NCI-H2196 (cell line): ENCODE results near the gene CEP85L.

Experiments used
- DNase-seq: peaks from one replicate; lab custom pipeline; 2025; ENCODE audit not compliant: unreplicated experiment; lab: John Stamatoyannopoulos, UW

The CEP85L gene

DNA sequence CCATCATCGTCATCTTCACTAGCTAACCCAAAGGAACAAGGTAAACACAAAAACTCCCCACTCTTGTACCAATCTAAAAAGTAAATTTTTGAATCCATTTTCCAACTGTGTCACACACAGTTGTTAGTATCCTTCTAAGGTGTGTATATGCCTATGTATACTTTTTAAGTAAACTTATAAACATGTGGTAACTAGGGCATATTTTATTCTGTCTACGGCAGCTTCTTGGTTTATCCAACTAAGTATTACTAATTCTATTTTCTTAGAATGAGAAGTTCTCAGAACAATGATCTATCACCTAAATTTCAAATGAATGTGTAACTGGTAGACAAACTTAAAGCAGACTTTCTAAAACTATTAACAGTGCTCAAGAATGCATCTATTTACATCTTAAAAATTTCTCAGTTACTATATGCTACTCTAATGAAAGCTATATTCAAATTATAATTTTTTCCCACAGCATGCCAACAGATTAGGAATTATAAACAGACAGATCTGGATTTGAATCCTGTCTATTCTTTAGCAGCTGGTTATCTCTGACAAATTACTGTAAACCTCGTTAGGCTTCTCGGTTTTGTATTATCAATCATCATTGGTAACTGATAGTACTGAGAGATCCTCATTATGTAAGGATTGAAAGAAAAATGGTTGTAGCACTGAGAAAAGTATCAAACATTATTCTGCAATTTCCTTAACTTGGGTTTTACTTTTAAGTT lies 105.1 kb downstream of the CEP85L start:
- DNase-seq, result no peak

- no peak for DNase-seq
Measured at GRCh38 chr6:118544105-118544504, 107.3 kb downstream of the CEP85L start.

GRCh38 chr6:118542184-118542952 lies 109.0 kb downstream of the CEP85L start:
- no peak for DNase-seq

DNA sequence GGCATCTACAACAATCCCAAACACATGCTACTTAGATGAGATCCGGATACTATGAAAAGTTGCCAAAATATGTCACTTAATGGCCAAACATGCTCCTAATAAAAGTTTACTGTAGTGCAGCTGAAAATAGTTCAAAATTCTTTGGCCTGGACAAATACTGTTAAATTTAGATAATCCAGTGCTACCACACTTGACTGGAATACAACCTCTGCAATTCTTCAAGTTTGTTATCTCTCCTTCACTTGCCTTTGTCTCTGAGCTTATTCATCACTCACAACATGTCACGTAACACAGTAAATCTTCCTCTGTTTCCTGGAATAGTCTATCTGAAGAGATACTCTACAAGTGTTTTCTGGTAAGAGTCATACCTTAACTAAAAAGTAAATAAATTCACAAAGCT lies 113.8 kb downstream of the CEP85L start:
- DNase-seq, result no peak

- no peak for DNase-seq
Measured at GRCh38 chr6:118536478-118536877, 114.9 kb downstream of the CEP85L start.

- DNase-seq, result no peak
Measured at GRCh38 chr6:118535176-118535844, 116.1 kb downstream of the CEP85L start.

DNA sequence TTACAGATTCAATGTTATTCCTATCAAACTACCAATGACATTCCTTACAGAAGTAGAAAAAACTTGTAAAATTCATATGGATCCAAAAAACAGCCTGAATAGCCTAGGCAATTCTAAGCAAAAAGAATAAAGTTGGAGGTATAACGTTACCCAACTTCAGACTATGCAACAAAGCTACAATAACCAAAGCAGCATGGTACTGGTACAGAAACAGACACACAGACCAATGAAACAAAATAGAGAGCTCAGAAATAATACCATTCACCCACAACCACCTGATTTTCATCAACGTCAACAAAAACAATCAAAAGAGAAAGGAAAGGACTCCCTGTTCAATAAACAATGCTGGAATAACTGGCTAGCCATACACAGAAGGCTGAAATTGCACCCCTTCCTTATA lies 120.4 kb downstream of the CEP85L start:
- DNase-seq, result no peak

DNA sequence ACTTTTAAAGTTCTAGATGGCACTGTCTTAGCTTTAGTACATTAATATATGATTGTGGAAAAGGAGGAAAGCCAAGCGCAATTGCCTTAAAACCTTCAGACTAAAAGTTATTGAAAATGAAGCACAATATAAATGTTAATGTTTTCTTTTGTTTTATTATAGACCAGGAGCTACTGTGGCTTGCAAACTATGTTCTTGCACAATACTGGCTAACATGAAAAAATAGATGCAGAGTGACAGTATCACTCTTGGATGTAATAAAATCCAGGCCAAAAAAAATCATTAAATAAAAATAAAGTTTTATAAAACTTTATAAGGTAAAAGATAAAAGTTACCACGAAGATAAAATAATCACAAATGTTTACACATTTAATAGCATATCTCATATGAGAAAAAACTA lies 121.6 kb downstream of the CEP85L start:
- no peak for DNase-seq

GRCh38 chr6:118528129-118528528 lies 123.3 kb downstream of the CEP85L start:
- no peak for DNase-seq

- DNase-seq, result no peak
Measured at GRCh38 chr6:118525913-118526780, 125.2 kb downstream of the CEP85L start.

DNA sequence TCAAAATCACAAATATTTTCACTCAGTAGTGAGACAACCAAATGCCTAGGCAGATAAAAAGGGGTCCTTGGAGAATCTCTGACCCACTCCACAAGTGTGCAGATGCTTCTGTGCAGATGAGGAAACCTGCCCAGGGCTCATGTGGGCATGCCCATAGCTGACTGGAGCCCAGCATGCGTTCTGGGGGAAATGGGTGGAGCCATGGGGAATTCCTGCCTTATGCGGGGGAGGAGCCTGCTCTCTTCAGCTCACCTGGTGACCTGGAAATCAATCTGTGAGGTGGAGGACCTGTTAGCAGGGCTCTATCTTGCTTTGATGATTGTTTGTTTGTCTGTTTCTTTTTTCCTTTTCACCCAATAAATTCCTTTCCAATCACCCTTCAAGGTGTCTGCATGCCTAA lies 126.7 kb downstream of the CEP85L start:
- no peak for DNase-seq

- DNase-seq, result no peak
Measured at GRCh38 chr6:118523216-118523615, 128.2 kb downstream of the CEP85L start.

- no peak for DNase-seq
Measured at GRCh38 chr6:118522422-118522821, 129.0 kb downstream of the CEP85L start.

DNA sequence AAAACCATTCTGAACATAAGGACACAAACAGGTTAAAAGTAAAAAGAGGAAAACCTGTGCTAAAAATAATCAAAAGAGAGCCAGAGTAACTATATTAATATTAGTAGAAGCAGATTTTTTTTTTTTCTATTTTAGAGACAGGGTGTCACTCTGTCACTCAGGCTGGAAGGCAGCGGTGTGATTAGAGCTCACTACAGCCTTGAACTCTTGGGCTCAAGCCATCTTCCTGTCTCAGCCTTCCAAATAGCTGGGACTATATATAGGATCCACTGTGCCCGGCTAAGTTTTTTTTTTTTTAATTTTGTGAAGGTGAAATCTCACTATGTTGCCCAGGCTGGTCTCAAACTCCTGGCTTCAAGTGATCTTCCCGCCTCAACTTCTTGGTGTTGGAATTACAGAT lies 136.7 kb downstream of the CEP85L start:
- no peak for DNase-seq

- DNase-seq, result no peak
Measured at GRCh38 chr6:118511930-118512715, 139.3 kb downstream of the CEP85L start.

GRCh38 chr6:118509009-118509617 lies 142.3 kb downstream of the CEP85L start:
- DNase-seq, result peak; percentile 52

DNA sequence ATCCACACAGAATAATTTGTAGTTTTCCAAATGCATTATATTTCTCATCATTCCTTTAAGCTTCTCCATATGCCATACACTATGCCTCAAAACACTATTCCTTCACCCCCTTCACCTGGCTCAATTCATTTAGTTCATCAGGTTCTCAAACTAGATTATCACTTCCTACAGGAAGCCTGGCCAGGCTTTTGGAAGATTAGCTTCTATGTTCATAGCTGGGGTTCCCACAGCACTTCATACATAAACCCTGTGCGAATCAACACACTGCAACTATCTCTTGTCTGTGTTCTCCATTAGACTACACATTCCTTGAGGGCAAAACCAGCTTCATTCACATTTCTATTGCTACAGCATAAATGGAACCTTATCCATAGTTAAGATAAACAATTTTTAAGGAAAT lies 143.8 kb downstream of the CEP85L start:
- no peak for DNase-seq

- DNase-seq, result no peak
Measured at GRCh38 chr6:118506071-118506638, 145.2 kb downstream of the CEP85L start.

DNA sequence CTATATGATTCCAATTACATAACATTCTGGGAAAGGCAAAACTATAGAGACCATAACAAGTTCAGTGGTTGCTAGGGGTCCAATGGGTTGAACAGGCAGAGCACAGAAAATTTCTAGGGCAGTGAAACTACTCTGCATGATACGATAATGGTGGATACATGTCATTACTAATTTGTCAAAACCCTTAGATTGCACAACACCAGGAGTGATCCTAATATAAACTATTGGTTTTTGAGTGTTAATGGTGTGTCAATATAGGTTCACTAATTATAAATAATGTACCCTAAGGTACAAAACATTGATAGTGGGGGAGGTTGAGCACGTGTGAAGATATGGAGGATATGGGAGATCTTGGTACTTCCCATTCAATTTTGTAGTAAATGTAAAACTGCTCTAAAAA lies 145.7 kb downstream of the CEP85L start:
- no peak for DNase-seq

- no peak for DNase-seq
Measured at GRCh38 chr6:118504611-118505010, 146.8 kb downstream of the CEP85L start.
